NB4 (cell line): Measurements from ENCODE around the gene RBM33.

Experiments used
- DNase-seq: peaks from one replicate; pipeline ENCODE4 v3.0.0; 2010; ENCODE audit warnings: low read depth
- H3K4me3 ChIP-seq: one replicate; pipeline ENCODE4 v1.5.1; 2011; ENCODE audit warnings: mild to moderate bottlenecking, low read depth, low read length, moderate library complexity
- MYC ChIP-seq: IDR thresholded peaks from 2 replicates; pipeline ENCODE4 v1.6.1; 2011; ENCODE audit warnings: low read depth, low read length
- POLR2A ChIP-seq: IDR thresholded peaks from 2 replicates; pipeline ENCODE4 v1.6.1; 2011; ENCODE audit warnings: mild to moderate bottlenecking; ENCODE audit not compliant: insufficient read length; ENCODE audit errors: extremely low read depth
- TF ChIP-seq, protein P1 (sequence below): IDR thresholded peaks from 2 replicates; pipeline ENCODE4 v1.6.1; 2011; ENCODE audit warnings: low read depth, low read length
- TF ChIP-seq, protein P2 (sequence below): IDR thresholded peaks from one replicate; pipeline ENCODE4 v1.5.1; 2012; ENCODE audit warnings: low read depth, low read length

Gene RBM33

DNA sequence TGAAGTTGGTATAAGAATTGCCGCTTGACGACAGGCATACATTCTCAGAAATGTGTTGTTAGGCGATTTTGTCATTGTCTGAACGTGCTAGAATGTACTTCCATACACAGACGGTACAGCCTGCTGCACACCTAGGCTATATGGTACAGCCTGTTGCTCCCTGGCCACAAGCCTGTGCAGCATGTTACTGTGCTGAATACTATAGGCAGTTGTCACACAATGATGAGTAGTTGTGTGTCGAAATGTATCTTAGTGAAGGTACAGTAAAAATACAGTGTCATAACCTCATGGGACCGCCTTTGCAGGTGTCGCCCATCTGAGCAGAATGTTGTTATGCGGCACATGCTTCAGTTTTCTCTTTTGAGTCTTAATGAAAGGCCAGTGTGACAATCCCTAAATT is 101.3 kb downstream of the RBM33 start:
- no peak for DNase-seq
- H3K4me3 ChIP-seq, result no peak overlapping the region
- TF ChIP-seq POLR2A (no peak), MYC (no peak)
- TF ChIP-seq, protein P1, sequence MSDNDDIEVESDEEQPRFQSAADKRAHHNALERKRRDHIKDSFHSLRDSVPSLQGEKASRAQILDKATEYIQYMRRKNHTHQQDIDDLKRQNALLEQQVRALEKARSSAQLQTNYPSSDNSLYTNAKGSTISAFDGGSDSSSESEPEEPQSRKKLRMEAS, result no peak
- TF ChIP-seq, protein P2, sequence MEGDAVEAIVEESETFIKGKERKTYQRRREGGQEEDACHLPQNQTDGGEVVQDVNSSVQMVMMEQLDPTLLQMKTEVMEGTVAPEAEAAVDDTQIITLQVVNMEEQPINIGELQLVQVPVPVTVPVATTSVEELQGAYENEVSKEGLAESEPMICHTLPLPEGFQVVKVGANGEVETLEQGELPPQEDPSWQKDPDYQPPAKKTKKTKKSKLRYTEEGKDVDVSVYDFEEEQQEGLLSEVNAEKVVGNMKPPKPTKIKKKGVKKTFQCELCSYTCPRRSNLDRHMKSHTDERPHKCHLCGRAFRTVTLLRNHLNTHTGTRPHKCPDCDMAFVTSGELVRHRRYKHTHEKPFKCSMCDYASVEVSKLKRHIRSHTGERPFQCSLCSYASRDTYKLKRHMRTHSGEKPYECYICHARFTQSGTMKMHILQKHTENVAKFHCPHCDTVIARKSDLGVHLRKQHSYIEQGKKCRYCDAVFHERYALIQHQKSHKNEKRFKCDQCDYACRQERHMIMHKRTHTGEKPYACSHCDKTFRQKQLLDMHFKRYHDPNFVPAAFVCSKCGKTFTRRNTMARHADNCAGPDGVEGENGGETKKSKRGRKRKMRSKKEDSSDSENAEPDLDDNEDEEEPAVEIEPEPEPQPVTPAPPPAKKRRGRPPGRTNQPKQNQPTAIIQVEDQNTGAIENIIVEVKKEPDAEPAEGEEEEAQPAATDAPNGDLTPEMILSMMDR, result no peak

DNA sequence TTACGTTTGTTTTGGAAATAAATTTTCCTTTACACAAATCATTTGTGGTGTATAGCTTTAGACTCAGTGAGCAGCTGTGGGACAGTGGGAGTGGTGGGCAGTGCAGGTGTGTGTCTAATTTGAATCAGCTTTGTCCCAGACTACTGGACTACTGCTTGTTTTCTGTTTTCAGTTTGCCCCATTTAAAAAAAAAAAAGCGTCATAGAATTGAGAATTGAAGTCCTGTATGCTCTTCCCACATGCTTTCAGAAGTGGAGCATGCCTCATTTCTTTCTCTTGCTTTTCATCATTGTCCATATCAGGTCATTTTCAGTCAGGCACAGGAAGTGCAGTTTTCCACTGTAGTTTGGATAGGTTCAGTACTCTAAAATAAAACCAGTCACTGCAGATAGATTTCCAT is 101.7 kb downstream of the RBM33 start:
- DNase-seq, result no peak
- H3K4me3 ChIP-seq, result no peak overlapping the region
- TF ChIP-seq MYC (no peak), POLR2A (no peak)
- TF ChIP-seq, protein P2, result no peak
- TF ChIP-seq, protein P1, result no peak

DNA sequence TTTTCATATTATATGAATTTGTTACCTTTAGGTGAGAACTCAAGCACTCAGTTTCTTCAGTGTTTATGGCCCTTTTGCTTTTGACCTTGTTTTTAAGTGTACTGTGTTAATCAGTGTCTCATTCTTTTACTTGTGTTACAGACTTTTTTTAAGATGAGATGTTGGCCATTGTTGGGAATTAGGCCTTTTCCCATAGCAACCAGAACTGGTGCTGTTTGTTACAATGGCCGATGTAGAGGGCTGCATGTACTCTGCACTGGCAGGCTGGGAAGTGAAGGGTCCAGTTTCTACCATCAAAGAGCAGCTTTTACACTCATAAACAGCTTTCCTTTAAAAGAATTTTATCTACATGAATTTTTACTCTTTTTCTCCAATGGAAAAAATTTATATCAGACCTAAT is 102.7 kb downstream of the RBM33 start:
- H3K4me3 ChIP-seq, result no peak overlapping the region
- TF ChIP-seq, protein P2, result no peak
- TF ChIP-seq, protein P1, result no peak
- TF ChIP-seq POLR2A, result no peak
- no peak for TF ChIP-seq MYC
- no peak for DNase-seq

DNA sequence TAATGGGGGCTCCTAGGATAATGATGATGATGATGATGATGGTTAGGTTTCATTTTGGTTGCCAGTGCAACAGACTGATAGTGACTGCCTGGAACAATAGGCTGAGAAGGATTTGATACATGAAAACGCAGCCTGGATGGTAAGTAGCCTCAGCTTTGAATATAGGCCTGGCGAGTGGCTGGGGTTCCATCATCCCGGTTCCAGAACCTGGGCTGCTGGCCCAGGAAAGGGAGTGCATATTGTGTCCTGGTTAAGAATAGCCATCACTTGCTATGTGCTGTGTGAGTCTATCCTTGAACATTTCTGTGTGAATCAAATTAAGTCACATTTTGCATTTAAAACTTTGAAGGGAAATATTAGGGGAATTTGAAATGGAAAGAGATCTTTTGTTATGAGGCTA is 105.1 kb downstream of the RBM33 start:
- no peak for DNase-seq
- TF ChIP-seq MYC (no peak), POLR2A (no peak)
- TF ChIP-seq, protein P1, result no peak
- TF ChIP-seq, protein P2, result no peak
- no peak overlapping the region for H3K4me3 ChIP-seq

DNA sequence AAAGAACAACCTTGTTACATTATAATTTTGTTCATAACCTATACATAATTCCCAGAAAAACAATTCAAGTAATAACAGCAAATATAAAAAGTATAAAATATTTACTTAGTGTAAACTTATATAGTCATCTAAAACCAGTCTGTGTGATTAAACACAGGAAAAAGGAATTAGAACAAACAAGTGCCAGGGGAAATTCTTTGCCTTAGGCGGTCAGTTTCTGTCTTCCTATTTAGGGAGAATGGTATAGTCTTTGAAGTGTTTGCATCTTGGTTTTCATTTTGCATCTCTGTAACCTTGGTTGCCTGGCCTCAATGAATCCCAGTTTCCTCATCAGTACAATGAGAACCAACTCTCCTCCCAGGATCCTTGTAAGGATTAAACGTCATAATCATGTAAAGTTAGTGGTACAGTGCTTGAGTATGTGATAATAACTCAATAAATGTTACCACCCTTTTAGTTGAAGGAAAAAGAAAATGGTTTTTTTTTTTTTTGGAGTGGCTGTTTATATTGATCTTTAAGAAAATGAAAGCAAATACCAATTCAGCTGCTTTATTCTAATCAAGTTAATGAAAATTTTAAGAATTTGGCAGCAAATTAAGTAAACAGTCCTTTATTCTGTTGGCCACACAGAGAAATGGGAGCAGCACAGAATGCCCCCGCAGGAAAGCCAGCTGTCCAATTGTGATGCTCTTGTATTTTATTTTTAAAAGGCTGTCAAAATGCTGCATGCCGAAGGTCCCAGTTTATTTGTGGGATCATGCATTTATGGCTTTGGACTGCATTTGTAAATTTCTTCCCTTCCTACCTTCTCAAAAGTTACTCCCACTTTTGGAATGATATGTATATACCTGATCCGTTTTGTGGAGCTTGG is 106.0 kb downstream of the RBM33 start:
- TF ChIP-seq, protein P2, result no peak
- TF ChIP-seq POLR2A, result no peak
- TF ChIP-seq MYC, result no peak
- TF ChIP-seq, protein P1, result no peak
- H3K4me3 ChIP-seq, result no peak overlapping the region
- DNase-seq, result no peak
